SHP77 (cell line): ENCODE results near the gene DNM2.
"Not testable (repeated sequence)": the region's sequence is repeated elsewhere in the genome, so short reads cannot be mapped to it uniquely, and the experiment has no call there.

ENCODE experiments used
- DNase-seq, 2 experiments: peaks; one replicate each; lab custom pipeline; 2025; lab: John Stamatoyannopoulos, UW

Gene DNM2

DNA sequence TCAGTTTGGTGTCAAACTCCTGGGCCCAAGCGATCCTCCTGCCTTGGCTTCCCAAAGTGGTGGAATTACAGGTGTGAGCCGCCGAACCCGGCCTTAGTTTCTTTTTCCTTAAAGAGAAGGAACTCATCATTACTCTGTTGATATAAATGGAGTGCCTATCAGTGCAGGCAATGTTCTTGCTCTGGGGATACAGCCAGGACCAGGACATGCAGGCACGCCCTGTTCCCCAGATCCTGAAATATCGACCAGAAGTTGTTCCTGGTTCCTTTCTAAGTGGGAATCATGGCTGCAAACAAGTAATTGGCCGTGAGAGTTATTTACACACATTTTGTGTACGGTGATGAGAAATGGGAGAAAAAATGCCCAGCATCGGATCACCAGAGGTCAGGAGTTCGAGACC lies 8.4 kb downstream of the DNM2 start:
- DNase-seq: no peak

DNA sequence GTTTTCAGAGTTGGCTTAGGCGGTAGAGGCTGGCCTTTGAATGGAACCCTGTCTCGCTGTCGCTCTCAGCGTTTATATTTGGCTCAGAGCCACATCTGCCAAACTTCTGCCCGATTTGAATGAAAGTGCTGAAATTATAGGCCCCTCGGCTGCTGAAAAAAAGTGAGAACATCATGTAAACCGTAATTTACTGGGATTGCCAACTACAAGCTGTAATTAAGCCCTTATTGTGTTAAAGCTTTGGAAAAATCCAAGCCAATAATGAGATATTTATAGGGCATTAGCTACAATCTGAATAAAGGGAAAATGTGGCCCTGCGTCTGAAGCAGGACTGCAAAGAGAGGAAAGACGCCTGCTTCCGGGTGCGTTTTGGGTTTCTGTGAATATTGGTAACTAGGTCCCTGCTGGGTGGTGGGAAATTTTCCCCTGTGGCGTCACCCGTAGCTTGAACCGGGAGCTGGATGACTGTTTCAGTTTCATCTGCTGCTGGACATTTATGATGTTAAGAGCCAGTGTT lies 9.9 kb downstream of the DNM2 start:
- DNase-seq: no peak

DNA sequence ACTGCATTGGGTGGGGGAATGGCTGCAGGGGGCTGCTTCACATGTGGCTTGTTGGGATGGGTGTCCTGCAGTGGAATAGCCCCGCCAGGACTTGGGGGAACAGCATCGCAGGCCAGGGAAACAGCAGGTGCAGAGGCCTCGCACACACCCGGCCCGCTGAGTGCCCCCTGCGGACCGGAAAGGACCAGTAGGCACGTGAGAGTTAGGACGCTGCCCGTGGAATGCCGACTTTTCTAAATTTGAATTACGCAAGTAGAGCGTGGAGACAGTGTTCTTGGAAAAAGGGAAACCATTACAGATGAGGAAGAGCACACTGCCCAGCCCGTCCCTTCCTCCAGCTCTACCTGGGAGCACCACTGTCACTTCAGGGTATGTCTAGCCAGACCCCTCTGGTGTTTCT lies 11.5 kb downstream of the DNM2 start:
- DNase-seq: no peak

DNA sequence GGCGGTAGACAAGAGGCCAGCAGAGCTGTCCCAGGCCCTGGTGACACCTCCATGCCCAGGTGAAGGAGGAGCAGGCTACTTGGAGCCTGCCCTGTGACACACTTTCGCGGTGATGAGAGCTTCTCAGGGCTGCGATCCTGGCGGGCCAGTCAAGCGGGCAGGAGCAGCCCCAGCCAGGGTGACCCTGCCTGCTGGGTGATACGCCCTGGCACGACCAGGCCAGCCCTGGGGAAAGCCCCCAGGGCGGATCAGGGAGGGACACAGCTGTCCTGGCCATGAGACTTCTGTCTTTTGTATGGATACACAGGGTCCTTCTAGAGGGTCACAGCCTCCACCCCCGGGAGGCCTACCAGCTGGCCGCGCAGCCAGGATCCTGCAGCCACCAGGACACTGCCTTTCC lies 13.1 kb downstream of the DNM2 start:
- no peak for DNase-seq

DNA sequence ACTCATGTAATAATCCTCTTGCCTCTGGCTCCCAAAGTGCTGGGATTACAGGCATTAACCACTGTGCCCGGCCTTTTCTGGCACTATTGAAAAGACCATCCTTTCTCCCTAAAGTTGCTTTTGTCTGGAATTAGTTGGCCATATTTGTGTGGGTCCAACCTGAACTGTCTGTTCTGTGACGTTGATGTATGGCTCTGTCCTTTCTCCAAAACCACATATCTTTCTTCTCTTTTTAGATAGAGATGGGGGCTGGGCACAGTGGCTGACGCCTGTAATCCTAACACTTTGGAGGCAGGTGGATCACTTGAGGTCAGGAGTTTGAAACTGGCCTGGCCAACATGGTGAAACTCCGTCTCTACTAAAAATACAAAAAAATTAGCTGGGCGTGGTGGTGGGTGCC lies 17.9 kb downstream of the DNM2 start:
- no peak for DNase-seq

DNA sequence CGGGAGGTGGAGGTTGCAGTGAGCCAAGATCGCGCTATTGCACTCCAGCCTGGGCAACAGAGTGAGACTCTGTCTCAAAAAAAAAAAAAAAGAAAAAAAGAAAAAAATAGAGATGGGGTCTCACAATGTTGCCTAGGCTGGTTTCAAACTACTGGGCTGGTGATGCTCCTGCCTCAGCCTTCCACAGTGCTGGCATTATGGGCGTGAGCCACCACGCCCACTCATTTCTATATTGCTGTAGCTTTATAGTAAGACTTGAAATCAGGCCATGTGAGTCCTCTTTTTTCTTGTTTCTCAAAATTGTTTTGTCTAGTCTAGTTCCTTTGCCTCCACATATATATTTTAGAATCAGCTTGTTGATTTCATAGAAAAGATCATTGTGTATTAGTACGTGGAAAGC lies 18.3 kb downstream of the DNM2 start:
- no peak for DNase-seq

DNA sequence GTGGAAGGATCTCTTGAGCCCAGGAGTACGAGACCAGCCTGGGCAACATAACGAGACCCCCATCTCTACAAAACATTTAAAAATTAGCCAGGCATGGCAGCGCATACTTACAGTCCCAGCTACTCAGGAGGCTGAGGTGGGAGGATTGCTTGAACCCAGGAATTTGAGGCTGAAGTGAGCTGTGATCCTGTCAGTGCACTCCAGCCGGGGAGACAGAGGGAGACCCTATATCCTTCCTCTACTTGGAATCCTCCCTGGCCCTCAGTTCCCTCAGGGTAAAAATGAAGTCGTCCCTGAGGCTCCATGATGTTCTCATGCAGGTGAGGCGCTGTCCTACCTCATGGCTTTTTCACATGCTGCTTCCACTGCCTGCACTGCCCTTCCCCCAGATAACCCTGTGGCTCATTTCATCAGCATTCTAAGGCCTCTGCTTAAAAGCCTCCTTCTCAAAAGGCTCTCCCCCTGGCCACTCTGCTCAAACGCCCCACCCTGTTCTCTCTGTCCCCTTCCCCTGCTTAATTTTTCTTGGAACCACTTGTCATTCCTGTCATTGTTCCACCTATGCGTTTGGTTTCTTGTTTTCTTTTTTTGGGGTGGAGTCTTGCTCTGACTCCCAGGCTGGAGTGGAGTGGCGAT lies 19.2 kb downstream of the DNM2 start:
- no peak for DNase-seq

DNA sequence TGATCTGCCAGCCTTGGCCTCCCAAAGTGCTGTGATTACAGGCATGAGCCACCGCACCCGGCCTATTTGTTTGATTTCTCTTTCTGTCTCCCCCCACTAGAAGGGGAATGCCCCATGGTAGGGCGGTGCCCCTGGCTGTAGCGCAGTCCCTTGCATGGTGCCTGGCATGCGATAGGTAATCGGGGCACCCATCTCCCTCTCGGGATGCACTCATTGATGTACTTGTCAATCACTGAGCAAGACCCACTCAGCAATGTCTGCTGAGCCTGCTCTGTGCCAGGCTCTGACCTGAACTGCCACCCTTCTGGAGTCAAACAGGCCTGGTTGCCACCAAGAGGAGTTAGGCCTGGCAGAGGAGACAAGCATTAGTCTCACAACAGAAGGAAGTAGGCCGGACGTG lies 19.8 kb downstream of the DNM2 start:
- no peak for DNase-seq

DNA sequence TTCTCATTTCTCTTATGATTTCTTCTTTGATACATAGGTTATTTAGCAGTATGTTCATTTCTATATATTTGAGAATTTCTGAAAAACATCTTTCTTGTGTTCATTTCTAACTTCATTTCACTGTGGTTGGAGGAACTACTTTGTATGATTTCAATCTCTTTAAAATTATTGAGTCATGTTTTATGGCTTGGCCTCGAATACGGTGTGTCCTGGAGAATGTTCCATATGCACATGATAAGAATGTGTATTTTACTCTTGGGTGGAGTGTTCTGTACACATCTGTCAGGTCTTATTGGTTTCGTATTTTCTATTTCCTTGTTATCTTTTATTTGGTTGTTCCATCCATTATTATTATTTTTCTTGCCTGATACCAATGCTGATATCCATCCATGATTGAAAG lies 22.9 kb downstream of the DNM2 start:
- DNase-seq: no peak

DNA sequence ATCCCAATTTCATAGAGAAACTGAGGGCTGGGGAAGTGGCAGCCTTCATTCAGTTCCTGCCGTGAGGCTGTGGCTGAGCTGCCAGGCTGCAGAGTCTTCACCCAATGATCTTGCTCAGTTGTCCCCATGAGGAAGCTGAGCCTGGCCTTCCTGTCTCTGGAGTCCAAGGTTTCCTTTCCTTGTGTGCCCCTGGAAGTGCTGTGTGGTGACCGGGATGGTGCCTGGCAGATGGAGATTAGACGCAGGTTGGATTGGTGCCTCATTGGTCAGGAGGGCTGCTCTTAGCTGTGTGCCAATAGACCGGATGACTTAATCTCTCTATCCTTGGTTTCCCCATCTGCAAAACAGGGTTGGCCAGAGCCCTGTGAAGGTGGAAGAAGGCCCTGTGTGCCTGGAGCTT lies 24.6 kb downstream of the DNM2 start:
- DNase-seq: no peak

DNA sequence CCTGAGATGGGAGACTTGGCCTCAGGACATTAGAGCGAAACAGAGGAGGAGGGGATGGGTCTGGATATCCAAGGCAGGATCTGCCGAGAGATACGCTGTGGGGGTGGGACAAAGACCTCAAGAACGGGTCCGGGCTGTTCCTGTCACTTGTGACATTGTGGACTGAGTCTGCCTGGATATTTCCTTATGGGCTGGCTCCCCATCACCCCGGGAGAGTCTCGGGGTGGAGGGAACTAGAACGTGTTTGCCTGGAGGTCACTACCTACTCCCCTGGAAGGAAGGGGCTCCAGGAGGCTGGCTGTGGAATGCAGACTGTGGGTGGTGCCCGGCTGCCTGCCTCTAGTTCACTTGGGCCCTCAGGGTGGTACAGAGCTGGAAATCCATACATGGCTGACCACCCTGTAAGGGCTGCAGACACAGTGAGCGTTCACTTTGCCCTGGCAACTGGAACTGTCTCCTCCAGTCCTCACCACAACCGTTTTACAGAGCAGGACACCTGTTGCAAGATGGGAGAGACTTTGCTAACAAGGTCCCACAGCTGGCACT lies 26.4 kb downstream of the DNM2 start:
- DNase-seq: no peak

DNA sequence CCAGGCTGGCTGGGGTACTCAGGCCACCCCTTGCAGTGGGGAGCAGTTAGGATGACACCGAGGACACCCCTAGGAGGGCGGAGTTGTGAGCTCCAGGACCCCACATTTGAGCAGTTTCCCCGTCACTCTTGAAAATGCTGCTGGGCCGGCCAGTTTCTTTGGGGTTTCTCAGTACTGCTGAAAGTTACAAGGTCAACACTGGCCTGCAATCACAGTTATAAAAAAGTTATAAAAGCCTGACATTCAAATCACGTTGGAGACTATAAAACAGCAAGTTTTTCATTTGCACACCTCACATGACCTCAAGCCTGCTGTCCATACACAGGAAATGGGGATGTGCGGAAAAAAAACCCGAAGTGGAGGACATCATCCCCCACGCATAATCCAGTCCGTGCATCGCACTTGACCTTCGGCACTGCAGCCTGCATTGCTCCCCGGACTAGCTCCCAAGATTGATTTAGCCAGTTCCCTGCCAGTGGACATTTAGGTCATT lies 27.0 kb downstream of the DNM2 start:
- no peak for DNase-seq

DNA sequence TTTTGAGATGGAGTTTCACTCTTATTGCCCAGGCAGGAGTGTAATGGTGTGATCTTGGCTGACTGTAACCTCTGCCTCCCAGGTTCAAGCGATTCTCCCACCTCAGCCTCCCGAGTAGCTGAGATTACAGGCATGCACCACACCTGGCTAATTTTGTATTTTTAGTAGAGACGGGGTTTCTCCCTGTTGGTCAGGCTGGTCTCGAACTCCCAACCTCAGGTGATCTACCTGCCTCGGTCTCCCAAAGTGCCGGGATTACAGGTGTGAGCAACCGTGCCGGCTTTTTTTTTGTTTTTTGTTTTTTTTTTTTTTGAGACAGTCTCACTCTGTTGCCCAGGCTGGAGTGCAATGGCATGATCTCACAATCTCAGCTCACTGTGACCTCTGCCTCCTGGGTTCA lies 28.6 kb downstream of the DNM2 start:
- DNase-seq: not testable (repeated sequence)

DNA sequence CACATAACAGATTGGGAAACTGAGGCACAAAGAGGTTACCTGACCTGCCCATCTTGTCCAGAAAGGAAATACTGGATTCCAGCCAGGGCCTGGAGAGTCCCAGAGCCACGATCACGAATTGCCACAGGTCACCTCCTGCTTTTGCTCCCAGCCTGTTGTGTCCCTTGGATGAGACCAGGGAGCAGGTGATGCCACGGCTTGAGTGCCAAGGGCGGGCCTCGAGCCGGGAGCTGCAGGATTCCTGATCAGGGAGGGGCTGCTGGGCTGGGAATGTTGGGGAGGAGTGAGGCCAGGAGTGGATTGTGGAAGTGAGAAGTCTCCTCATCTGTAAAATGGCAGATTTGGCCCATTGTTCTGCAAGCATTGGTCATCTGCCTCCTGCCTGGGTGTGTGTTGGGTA lies 29.4 kb downstream of the DNM2 start:
- DNase-seq: no peak

DNA sequence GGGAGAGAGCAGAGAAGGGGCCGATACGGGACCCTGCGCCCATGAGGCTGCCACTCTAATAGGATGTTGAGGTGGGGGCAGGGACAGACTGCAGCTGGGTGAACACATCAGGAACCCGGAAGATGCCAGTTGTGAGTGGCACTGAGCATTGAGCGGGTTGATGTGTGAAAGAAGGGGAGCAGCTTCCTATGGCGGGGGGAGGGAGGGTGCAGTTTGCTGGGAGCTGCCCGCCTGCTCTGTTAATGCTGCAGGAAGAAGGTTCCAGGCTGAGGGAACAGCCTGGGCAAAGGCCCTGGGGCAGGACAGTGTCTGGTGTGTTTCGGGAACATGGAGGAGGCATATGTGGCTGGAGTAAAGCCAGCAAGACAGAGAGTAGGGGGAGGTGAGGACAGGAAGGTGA lies 29.8 kb downstream of the DNM2 start:
- no peak for DNase-seq

DNA sequence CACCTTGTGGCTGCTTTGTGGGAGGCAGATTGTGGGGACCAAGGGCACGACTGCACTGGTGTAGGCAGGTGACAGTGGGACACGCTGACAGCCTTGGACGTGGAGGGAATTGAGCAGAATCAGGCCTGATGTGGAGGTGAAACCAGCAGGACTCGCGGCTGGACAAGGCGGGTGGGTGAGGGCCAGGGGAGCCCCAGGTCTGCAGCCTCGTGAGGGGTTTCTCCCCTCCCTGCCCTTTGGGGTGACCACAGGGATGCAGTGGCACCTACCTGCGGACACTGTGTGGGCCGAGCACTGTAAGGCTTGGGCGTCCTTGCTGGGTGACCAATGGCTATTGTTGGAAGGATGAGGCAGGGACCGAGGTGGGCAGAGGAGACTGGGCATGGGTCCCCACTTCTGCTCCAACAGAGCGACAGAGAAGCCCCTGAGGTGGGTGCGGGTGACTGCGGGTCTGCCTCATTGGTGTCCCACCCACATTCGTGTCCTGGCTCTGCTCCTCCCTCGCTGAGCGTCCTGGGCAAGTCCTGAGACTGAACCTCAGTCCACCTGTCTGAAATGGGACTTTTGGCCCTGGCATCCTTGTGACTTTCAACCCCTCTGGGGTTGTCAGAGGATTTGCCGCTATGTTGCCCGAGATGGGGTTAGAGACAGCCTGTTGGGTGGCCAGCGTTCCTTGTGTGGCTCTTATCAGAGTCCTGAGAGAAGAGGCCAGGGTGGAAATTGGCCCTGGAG lies 30.5 kb downstream of the DNM2 start:
- no peak for DNase-seq

DNA sequence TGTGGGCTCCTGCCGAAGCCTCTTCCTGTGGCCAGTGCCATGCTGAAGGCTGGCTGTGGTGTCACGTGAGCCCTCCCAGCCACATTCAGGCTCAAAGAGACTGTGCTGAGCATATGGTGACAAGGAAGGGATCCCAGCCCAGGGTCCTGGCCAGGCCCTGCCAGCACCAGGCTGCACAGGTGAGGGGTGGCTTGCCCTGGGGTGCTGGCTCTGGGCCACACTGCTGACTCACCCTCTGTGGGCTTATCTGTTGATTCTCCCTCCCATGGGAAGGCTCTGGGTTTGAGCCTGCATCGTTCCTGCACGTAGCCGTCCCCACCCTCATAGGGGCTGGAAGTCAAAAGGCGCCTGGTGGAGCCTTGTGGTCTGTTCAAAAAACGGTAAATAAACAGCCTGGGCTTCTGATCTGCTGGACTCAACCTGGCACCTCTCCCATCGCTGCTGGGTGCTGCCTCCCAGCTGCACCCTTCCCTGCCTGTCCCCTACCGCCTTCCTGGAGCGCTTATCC lies 31.1 kb downstream of the DNM2 start:
- DNase-seq: peak; percentile 56 to 70

DNA sequence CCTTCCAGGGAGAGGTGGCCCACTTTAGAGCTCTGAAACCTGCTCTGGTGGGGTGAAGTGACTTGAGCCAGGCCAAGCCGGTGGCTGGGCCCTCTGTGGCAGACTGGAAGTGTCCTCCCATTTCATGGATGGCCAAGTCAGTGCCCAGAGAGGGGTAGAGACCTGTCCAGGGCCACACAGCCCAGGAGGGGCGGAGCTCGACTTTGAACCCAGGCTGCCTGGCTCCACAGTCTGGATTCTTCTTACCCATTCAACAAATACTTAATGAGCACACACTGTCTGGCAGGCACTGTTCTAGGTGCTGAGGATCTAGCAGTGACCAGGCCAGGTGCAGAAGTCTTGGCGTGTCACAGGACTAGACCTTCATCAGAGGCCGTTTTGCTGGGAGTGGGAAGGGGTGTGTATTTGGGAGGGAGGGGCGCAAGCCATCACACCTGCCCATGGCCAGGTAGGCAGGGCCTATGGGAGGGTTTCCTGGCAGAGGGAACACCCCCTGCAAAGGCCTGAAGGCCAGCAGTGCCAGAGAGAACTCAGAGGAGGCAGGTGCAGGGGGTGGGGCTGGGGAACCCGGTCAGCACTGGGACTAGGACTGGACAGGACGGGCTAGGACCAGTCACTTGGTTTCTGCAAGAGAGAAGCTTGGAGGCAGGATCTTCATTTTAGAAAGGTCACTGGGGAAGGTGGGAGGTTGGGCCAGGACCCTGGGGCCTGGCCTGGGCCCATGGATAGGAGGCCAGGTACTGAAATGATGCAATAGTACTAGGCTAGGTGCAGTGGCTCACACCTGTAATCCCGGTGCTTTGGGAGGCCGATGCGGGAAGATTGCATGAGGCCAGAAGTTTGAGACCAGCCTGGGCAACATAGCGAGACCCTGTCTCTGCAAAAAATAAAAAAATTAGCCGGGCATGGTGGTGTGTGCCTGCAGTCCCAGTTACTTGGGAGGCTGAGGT lies 31.8 kb downstream of the DNM2 start:
- DNase-seq: no peak

DNA sequence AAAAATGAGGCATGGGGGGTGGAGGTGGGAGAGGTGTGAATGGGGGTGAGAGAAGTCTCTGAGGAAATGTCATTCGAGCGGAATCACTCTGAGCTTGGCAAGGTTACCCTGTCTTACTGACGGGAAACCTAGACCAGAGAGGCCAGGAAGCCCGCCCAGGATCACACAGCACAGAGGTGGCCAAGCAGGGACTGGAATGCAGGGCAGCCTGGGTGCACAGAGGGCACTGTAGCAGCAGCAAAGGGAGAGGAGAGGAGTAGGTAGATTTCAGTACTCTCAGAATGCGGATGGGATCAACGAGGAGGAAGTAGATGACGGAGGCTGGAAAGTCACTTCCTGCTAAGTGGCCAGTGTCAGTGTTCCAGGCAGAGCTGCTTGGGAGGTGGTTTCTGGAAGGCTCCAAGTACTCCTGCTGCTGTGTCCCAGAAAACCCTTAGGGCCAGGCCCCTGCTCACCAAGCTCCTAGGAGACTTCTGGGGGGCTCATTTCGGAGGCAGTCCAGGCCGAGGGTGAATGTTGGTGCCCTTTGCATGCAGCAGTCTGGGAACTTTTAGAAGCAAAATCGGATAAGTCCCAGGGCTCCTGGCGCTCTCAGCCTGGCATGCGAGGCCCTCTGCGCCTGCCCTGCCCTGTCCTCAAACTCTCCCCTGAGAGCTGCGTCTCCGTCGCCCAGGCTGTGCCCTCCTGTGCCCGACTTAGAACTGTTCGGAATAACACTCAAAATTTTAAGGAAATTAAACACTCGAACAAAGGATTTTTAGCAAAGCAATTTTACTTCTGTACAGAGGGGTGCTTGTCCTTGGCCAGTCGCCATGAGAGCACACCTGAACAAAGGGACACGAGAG lies 33.5 kb downstream of the DNM2 start:
- DNase-seq: no peak

DNA sequence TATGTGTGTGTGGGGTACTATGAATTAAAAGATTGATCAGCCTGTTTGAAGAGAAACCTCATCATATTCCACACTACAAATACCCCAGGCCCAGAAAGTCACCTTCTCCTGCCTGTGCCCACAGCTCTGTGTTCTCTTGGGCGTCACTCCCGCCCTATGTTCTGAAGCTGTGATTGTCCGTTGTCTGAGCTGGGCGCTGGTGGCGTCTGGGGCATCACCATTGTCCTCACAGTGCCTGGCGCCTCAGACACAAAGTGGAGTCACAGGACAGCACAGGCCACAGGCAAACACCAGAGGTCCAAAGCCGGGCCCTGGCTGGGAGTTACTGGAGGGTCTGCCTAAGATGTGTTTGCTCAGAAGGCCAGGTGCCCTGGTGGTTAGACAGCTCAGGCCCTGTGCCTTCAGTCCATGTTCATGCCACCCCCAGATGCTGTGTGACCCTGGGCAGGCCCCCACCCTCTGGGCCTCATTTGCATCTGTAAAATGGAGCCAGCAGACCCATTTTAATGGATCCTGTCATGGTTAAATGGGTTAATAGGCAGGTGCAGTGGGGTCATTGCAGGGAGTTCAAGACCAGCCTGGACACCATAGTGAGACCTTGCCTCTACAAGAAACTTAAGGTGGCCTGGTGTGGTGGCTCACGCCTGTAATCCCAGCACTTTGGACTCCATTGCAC lies 34.5 kb downstream of the DNM2 start:
- DNase-seq: no peak
